Heart left ventricle (tissue), 13 donors: ENCODE measurements around the gene DUSP1.

ENCODE experiments used
- CTCF ChIP-seq, 12 donors: fragments of 200-600 bp; sonication (generic) in 4 of 12; IDR thresholded peaks; one replicate each; pipeline versions ENCODE4 v1.5.0 to v1.8.0; 2018 to 2022; ENCODE audit warnings: antibody characterized with exemption in 12 of 12, mild to moderate bottlenecking in 5 of 12
- POLR2A ChIP-seq, 2 donors: fragments of 450-650 bp; IDR thresholded peaks; one replicate each; pipeline ENCODE4 v1.6.1; 2017; ENCODE audit warnings: antibody characterized with exemption in 2 of 2, mild to moderate bottlenecking in 2 of 2, moderate library complexity in 2 of 2
- donor health status: ischemic (EF 13 %, LVEDD 7.1; RV severe dilation, severe dysfunction).
- donor health status: DM: no; HTN: yes; CAD: no.
- donor health status: DM: no; HTN: no; CAD: no.
- donor health status: ischemic (EF 25% LVEDD 6.9; RV normal size, moderate dysfunction).
- donor health status: ischemic (EF 25% LVEDD 5.7; RV mildly dilated, moderate dysfunction).
- donor health status: ischemic (EF 35%, LVEDD 5.7; RV mildly dilated, moderate dysfunction).
- donor health status: nonischemic (EF 11% LVEDD 7.7; RV severe dilation, severe dysfunction).
- donor health status: DM: yes; HTN: yes; CAD: no.
- donor health status: PGD.
- donor health status: ischemic (EF 29% LVEDD 5.4; RV normal size, mild dysfunction).
- donor health status: nonischemic (EF 23%, LVEDD 6.1; RV moderate dilation, normal function).

- no peak for TF ChIP-seq CTCF (IDR thresholded peaks at IDR 0.05)
- no peak for TF ChIP-seq POLR2A (IDR thresholded peaks at IDR 0.05)
These were observed 45.7 kb downstream of the DUSP1 start for GRCh38 chr5:172725273-172725672.
